NCI-H2029 treated with DMSO at 0.1 percent for 48 hours (cell line): ENCODE measurements around the gene MYO15B.
"Not testable (repeated sequence)": the region's sequence is repeated elsewhere in the genome, so short reads cannot be mapped to it uniquely, and the experiment has no call there.

Experiments
- DNase-seq: peaks from one replicate; lab custom pipeline; 2025; lab: John Stamatoyannopoulos, UW

The MYO15B gene

GRCh38 chr17:75625813-75626486, 38.4 kb downstream of the MYO15B start:
- DNase-seq = no peak

- DNase-seq = no peak
Measured at GRCh38 chr17:75626496-75627038, 39.0 kb downstream of the MYO15B start.

GRCh38 chr17:75627094-75627493, 39.5 kb downstream of the MYO15B start:
- no peak for DNase-seq

GRCh38 chr17:75628425-75628824, 40.8 kb downstream of the MYO15B start:
- no peak for DNase-seq

GRCh38 chr17:75629157-75629556, 41.6 kb downstream of the MYO15B start:
- DNase-seq = no peak

- no peak for DNase-seq
Measured at GRCh38 chr17:75630071-75630917, 42.7 kb downstream of the MYO15B start.

GRCh38 chr17:75631353-75631752, 43.8 kb downstream of the MYO15B start:
- no peak for DNase-seq

- no peak for DNase-seq
Measured at GRCh38 chr17:75632428-75632827, 44.8 kb downstream of the MYO15B start.

- peak; percentile 1 for DNase-seq
Measured at GRCh38 chr17:75632863-75633485, 45.4 kb downstream of the MYO15B start, which contains the start of gene SMIM5. Gene SMIM5 (plus strand): TSS chr17:75633434. CDS start chr17:75640202, 6,768 bp downstream.

GRCh38 chr17:75633486-75634375, 46.1 kb downstream of the MYO15B start:
- DNase-seq = peak; percentile 45

- DNase-seq = no peak
Measured at GRCh38 chr17:75634376-75634740, 46.8 kb downstream of the MYO15B start.

GRCh38 chr17:75634754-75635609, 47.4 kb downstream of the MYO15B start:
- no peak for DNase-seq

GRCh38 chr17:75635610-75636202, 48.1 kb downstream of the MYO15B start:
- no peak for DNase-seq

GRCh38 chr17:75636381-75637142, 49.0 kb downstream of the MYO15B start:
- DNase-seq = no peak

- DNase-seq = no peak
Measured at GRCh38 chr17:75637143-75637538, 49.5 kb downstream of the MYO15B start.

- DNase-seq = no peak
Measured at GRCh38 chr17:75637551-75637950, 50.0 kb downstream of the MYO15B start.

- not testable (repeated sequence) for DNase-seq
Measured at GRCh38 chr17:75638039-75638438, 50.4 kb downstream of the MYO15B start.

- no peak for DNase-seq
Measured at GRCh38 chr17:75638893-75639292, 51.3 kb downstream of the MYO15B start.

GRCh38 chr17:75639327-75639726, 51.7 kb downstream of the MYO15B start:
- no peak for DNase-seq
